Measurements from ENCODE around the gene BTF3.
A peak's percentile ranks its signal among the peaks of the same experiment; 100 is the strongest.
"Not testable (repeated sequence)": the region's sequence is repeated elsewhere in the genome, so short reads cannot be mapped to it uniquely, and the experiment has no call there.

Gene BTF3

GRCh38 chr5:73486119-73486899 lies 11.9 kb upstream of the BTF3 start:
- no peak for DNase-seq

GRCh38 chr5:73487257-73487656 lies 11.0 kb upstream of the BTF3 start:
- DNase-seq: not testable (repeated sequence)

GRCh38 chr5:73487815-73488214 lies 10.4 kb upstream of the BTF3 start:
- no peak for DNase-seq

- no peak for DNase-seq
These were observed 9.4 kb upstream of the BTF3 start for GRCh38 chr5:73488806-73489205.

GRCh38 chr5:73490088-73490487 lies 8.2 kb upstream of the BTF3 start:
- DNase-seq: no peak

GRCh38 chr5:73491155-73491554 lies 7.1 kb upstream of the BTF3 start:
- DNase-seq: no peak

- no peak for DNase-seq
These were observed 4.8 kb upstream of the BTF3 start for GRCh38 chr5:73493421-73493820.

GRCh38 chr5:73494721-73495120 lies 3.5 kb upstream of the BTF3 start:
- DNase-seq: no peak

- DNase-seq: no peak
These were observed 2.4 kb upstream of the BTF3 start for GRCh38 chr5:73495772-73496335.

GRCh38 chr5:73496984-73497457 lies 1.2 kb upstream of the BTF3 start:
- DNase-seq: peak; percentile 83

GRCh38 chr5:73497497-73498056 lies 665 bp upstream of the BTF3 start:
- no peak for DNase-seq

GRCh38 chr5:73499187-73499586 lies 945 bp downstream of the BTF3 start:
- DNase-seq: no peak

GRCh38 chr5:73499756-73500155 lies 1.5 kb downstream of the BTF3 start:
- DNase-seq: no peak

GRCh38 chr5:73501406-73501805 lies 3.2 kb downstream of the BTF3 start:
- no peak for DNase-seq

GRCh38 chr5:73506459-73506955 lies 8.3 kb downstream of the BTF3 start:
- DNase-seq: no peak

- DNase-seq: no peak
These were observed 8.8 kb downstream of the BTF3 start for GRCh38 chr5:73507062-73507461.

- DNase-seq: not testable (repeated sequence)
These were observed 10.3 kb downstream of the BTF3 start for GRCh38 chr5:73508521-73508920.

- peak; percentile 85 for DNase-seq
These were observed 15.8 kb downstream of the BTF3 start for GRCh38 chr5:73513996-73514395.

- no peak for DNase-seq
These were observed 16.2 kb downstream of the BTF3 start for GRCh38 chr5:73514418-73514817.

- no peak for DNase-seq
These were observed 17.0 kb downstream of the BTF3 start for GRCh38 chr5:73515232-73515631.

GRCh38 chr5:73519531-73520283 lies 21.5 kb downstream of the BTF3 start:
- peak; percentile 82 for DNase-seq

- DNase-seq: no peak
These were observed 24.7 kb downstream of the BTF3 start for GRCh38 chr5:73522989-73523388.

GRCh38 chr5:73523861-73524260 lies 25.6 kb downstream of the BTF3 start:
- DNase-seq: no peak

All from NCI-H146 (cell line).